Endothelial cell (in vitro differentiated cells): ENCODE data around the gene ZNF816. TPM values are rescaled to one million over a fixed set of nuclear protein-coding genes. Genes with fewer than 3 reads are reported as not detected.
"Not testable (repeated sequence)": the region's sequence is repeated elsewhere in the genome, so short reads cannot be mapped to it uniquely, and the experiment has no call there.

ENCODE experiments used
- DNase-seq: peaks from one replicate; pipeline ENCODE4 v3.0.0; 2021; ENCODE audit warnings: low spot score
- H3K27ac Mint-ChIP-seq: one replicate; pipeline ENCODE4 v1.8.0; 2021; ENCODE audit warnings: mixed read lengths, inconsistent platforms; ENCODE audit not compliant: unreplicated experiment
- H3K27me3 Mint-ChIP-seq: one replicate; pipeline ENCODE4 v1.8.0; 2021; ENCODE audit warnings: mild to moderate bottlenecking, moderate library complexity, mixed read lengths, inconsistent platforms; ENCODE audit not compliant: unreplicated experiment
- H3K36me3 Mint-ChIP-seq: one replicate; pipeline ENCODE4 v1.8.0; 2021; ENCODE audit warnings: mild to moderate bottlenecking, low read depth, mixed read lengths, inconsistent platforms; ENCODE audit not compliant: unreplicated experiment
- H3K4me1 Mint-ChIP-seq: one replicate; pipeline ENCODE4 v1.8.0; 2021; ENCODE audit warnings: mild to moderate bottlenecking, mixed read lengths, inconsistent platforms; ENCODE audit not compliant: unreplicated experiment
- H3K4me3 Mint-ChIP-seq: one replicate; pipeline ENCODE4 v1.8.0; 2021; ENCODE audit warnings: mild to moderate bottlenecking, mixed read lengths, inconsistent platforms; ENCODE audit not compliant: unreplicated experiment
- H3K9me3 Mint-ChIP-seq: one replicate; pipeline ENCODE4 v1.8.0; 2021; ENCODE audit warnings: mixed read lengths, inconsistent platforms; ENCODE audit not compliant: unreplicated experiment
- total RNA-seq: library from RNA; stranded (reverse); fragmentation: NEBNext Ultra II Directional; extraction: Animal tissue kit (Norgen Biotek cat#: 25700); gene quantifications from one replicate; pipeline ENCODE4 v1.2.1, GENCODE V29; 2021; ENCODE audit not compliant: unreplicated experiment
- TF ChIP-seq, protein P1 (sequence below): fragments of 200-600 bp; sonication (generic); IDR thresholded peaks from one replicate; pipeline ENCODE4 v1.5.0; 2021; ENCODE audit warnings: antibody characterized with exemption; ENCODE audit not compliant: unreplicated experiment

The ZNF816 gene
- total RNA-seq, 1 donor from 2014 or later, result 16.5 TPM

DNA sequence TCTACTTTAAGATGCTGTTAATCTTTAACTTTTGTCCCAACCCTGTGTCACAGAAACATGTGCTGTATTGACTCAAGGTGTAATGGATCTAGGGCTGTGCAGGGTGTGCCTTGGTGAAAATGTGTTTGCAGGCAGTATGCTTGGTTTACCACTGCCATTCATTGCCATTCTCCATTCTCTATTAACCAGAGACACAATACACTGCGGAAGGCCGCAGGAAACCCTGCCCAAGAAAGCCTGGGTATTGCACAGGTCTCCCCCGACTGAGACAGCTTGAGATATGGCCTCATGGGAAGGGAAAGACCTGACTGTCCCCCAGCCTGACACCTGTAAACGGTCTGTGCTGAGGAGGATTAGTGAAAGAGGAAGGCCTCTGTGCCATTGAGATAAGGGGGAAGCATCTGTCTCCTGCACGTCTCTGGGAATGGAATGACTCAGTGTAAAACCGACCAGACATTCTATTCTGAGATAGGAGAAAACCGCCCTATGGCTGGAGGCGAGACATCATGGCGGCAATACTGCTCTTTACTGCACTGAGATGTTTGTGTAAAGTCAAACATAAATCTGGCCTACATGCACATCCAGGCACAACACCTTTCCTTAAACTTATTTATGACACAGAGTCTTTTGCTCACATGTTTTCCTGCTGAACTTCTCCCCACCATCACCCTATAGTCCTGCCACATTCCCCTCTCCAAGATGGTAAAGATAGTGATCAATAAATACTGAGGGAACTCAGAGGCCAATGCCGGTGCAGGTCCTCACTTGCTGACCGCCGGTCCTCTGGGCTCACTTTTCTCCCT lies 26.3 kb downstream of the ZNF816 start:
- TF ChIP-seq, protein P1, sequence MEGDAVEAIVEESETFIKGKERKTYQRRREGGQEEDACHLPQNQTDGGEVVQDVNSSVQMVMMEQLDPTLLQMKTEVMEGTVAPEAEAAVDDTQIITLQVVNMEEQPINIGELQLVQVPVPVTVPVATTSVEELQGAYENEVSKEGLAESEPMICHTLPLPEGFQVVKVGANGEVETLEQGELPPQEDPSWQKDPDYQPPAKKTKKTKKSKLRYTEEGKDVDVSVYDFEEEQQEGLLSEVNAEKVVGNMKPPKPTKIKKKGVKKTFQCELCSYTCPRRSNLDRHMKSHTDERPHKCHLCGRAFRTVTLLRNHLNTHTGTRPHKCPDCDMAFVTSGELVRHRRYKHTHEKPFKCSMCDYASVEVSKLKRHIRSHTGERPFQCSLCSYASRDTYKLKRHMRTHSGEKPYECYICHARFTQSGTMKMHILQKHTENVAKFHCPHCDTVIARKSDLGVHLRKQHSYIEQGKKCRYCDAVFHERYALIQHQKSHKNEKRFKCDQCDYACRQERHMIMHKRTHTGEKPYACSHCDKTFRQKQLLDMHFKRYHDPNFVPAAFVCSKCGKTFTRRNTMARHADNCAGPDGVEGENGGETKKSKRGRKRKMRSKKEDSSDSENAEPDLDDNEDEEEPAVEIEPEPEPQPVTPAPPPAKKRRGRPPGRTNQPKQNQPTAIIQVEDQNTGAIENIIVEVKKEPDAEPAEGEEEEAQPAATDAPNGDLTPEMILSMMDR, result no peak
- Mint-ChIP-seq H3K27ac (peak overlapping the region; percentile 91), H3K4me3 (peak overlapping the region; percentile 26), H3K27me3 (peaks cover 6% of the 10 kb centered on the region), H3K9me3 (no peaks in the 10 kb centered on the region), H3K36me3 (peaks cover 14% of the 10 kb centered on the region), H3K4me1 (peaks cover 30% of the 10 kb centered on the region)
- no peak for DNase-seq

DNA sequence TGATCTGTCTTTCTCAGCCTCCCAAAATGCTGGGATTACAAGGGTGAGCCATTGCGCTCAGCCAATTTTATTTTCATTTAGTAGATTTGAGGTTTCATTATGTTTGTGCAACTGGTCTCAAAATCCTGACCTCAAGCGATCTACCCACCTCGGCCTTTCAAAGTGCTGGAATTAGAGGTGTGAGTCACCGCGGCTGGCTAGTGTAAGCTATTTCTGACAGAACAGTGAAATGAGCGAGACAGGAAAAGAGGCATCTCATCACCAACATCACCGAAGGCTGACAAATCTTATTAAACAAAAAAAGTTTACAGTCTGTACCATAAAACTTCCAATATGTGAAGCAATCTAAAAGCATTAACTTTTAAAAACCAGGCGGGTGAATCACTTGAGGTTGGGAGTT lies 27.2 kb downstream of the ZNF816 start:
- TF ChIP-seq, protein P1, result no peak
- Mint-ChIP-seq H3K9me3 (no peaks in the 10 kb centered on the region), H3K27me3 (peaks cover 6% of the 10 kb centered on the region), H3K4me3 (no peak overlapping the region), H3K36me3 (peaks cover 11% of the 10 kb centered on the region), H3K4me1 (peaks cover 28% of the 10 kb centered on the region), H3K27ac (no peak overlapping the region)
- DNase-seq, result no peak

- H3K4me1 Mint-ChIP-seq, result peaks cover 21% of the 10 kb centered on the region
- peaks cover 24% of the 10 kb centered on the region for H3K36me3 Mint-ChIP-seq
- H3K9me3 Mint-ChIP-seq, H3K27ac Mint-ChIP-seq, H3K27me3 Mint-ChIP-seq, DNase-seq: not testable (repeated sequence)
- peak overlapping the region; percentile 2 for H3K4me3 Mint-ChIP-seq
Measured at GRCh38 chr19:52924641-52925040, 38.0 kb downstream of the ZNF816 start.

DNA sequence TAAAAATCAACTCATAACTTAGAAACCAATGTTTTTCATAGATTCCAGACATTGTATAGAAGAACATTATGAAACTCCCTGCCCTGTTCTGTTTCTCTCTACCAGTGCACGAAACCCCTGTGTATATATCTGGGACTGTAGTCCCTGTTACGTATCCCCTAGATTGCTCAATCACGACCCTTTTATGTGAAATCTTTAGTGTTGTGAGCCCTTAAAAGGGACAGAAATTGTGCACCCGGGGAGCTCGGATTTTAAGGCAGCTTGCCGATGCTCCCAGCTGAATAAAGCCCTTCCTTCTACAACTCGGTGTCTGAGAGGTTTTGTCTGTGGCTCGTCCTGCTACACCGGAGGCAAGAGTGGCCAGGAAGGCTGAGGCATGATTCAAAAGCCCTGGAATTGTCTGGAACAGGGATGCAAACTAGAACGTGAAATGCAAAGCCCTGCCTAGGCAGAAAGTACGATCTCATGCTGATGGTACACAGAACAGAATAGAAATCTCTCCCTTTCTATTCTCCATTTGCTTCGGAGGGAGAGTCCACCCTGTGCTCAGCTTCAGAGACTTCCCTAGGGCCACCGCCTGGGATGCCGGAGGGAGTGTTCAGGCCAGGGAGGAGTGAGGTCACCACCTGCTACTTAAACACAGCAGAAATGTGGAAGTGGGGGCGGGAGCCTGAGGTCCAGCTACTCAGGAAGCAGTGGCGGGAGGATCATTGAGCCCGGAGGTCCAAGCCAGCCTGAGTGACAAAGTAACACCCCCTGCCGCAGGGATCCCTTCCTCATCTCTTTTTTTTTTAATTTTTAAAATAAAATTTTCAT lies 38.7 kb downstream of the ZNF816 start:
- Mint-ChIP-seq H3K27me3 (peaks cover 9% of the 10 kb centered on the region), H3K36me3 (peaks cover 20% of the 10 kb centered on the region), H3K27ac (peak overlapping the region; percentile 87), H3K4me1 (peaks cover 21% of the 10 kb centered on the region), H3K4me3 (peak overlapping the region; percentile 92), H3K9me3 (peaks cover 5% of the 10 kb centered on the region)
- TF ChIP-seq, protein P1, result no peak
- DNase-seq, result peak; percentile 35

GRCh38 chr19:52922841-52923777 lies 39.6 kb downstream of the ZNF816 start, which contains the start of gene ZNF888:
TSS of gene ZNF888 (minus strand) at chr19:52923428. CDS start at chr19:52917873, 5,555 bp downstream.
- peaks cover 22% of the 10 kb centered on the region for H3K4me1 Mint-ChIP-seq
- DNase-seq, result peak; percentile 90
- peaks cover 5% of the 10 kb centered on the region for H3K9me3 Mint-ChIP-seq
- peak within 1 kb of the TSS; percentile 92 for H3K4me3 Mint-ChIP-seq
- TF ChIP-seq, protein P1, result no peak
- peaks cover 15% of the 10 kb centered on the region for H3K36me3 Mint-ChIP-seq
- peaks cover 9% of the 10 kb centered on the region for H3K27me3 Mint-ChIP-seq
- H3K27ac Mint-ChIP-seq, result peak within 1 kb of the TSS; percentile 95
